ENCODE data around the gene AKAP9. TPM values are rescaled to one million over a fixed set of nuclear protein-coding genes. Genes with fewer than 3 reads are reported as not detected.

AKAP9 gene
- total and polyA plus RNA-seq, 9 of the 15 experiments (the other 6 are each of a cell fraction or from before 2014, with no cell fraction given) = 25.5 to 80.9 (median 46.3) TPM

GRCh38 chr7:91911121-91911520, 29.5 kb upstream of the AKAP9 start:
- ATAC-seq (no peak), FAIRE-seq (no peak), DNase-seq (ENCODE audit: extremely low read depth in 1 of 4, low spot score in 3 of 4) (no peak)
- H4K20me1 ChIP-seq (replicated peaks; ENCODE audit: control insufficient read depth, insufficient read depth, low read length) = no peaks in the 10 kb centered on the region
- no TSS peak for BruUV-seq (replicated peaks)
- no peak overlapping the region for H3K9ac ChIP-seq (ENCODE audit: insufficient read depth in 1 of 2, low read depth in 2 of 2, low read length in 2 of 2)
- POLR2A ChIA-PET = interaction anchor here (1.0 kb wide), 1 partner anchor 18 kb away, joined by 5 read pairs; no protein-coding TSS in a partner anchor
- peaks cover 0 to 14% of the 10 kb centered on the region in 2 experiments; a peak in 4 of 5 replicates for H3K4me1 ChIP-seq (replicated peaks in 1 of 2; ENCODE audit: control insufficient read depth in 2 of 2, insufficient read depth in 2 of 2, low read length in 2 of 2)
- no peaks in the 10 kb centered on the region for H3K36me3 ChIP-seq (ENCODE audit: control insufficient read depth, insufficient read depth, low read length)
- H3K27ac ChIP-seq (ENCODE audit: extremely low read depth, low read depth, low read length) = no peak overlapping the region
- no peaks in the 10 kb centered on the region for H3K27me3 ChIP-seq (ENCODE audit: control insufficient read depth in 2 of 2, insufficient read depth in 2 of 2, low read length in 2 of 2)
- H3K9me3 ChIP-seq (replicated peaks; ENCODE audit: control insufficient read depth, insufficient read depth, low read depth, low read length) = no peaks in the 10 kb centered on the region
- no peak overlapping the region for H3K4me2 ChIP-seq (ENCODE audit: insufficient read depth, low read length)
- H3K9me1 ChIP-seq (ENCODE audit: control insufficient read depth, insufficient read depth, low read length) = no peaks in the 10 kb centered on the region
- TF ChIP-seq ZFP30 (CRISPR knock-in tag; IDR thresholded peaks at IDR 0.05; ENCODE audit: borderline replicate concordance) = no peak
- TF ChIP-seq CTBP1 (IDR thresholded peaks at IDR 0.05; ENCODE audit: borderline replicate concordance) = no peak
- no peak for TF ChIP-seq ELF1 (tag; IDR thresholded peaks at IDR 0.05)
- TF ChIP-seq, protein P1, sequence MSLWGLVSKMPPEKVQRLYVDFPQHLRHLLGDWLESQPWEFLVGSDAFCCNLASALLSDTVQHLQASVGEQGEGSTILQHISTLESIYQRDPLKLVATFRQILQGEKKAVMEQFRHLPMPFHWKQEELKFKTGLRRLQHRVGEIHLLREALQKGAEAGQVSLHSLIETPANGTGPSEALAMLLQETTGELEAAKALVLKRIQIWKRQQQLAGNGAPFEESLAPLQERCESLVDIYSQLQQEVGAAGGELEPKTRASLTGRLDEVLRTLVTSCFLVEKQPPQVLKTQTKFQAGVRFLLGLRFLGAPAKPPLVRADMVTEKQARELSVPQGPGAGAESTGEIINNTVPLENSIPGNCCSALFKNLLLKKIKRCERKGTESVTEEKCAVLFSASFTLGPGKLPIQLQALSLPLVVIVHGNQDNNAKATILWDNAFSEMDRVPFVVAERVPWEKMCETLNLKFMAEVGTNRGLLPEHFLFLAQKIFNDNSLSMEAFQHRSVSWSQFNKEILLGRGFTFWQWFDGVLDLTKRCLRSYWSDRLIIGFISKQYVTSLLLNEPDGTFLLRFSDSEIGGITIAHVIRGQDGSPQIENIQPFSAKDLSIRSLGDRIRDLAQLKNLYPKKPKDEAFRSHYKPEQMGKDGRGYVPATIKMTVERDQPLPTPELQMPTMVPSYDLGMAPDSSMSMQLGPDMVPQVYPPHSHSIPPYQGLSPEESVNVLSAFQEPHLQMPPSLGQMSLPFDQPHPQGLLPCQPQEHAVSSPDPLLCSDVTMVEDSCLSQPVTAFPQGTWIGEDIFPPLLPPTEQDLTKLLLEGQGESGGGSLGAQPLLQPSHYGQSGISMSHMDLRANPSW (CRISPR knock-in tag; IDR thresholded peaks at IDR 0.05) = no peak
- no peak for TF ChIP-seq NR4A1 (CRISPR knock-in tag; IDR thresholded peaks at IDR 0.05)
- no peak for TF ChIP-seq NR4A1 (tag; IDR thresholded peaks at IDR 0.05)
- no peak for TF ChIP-seq U2AF1 (optimal IDR thresholded peaks at IDR 0.05; ENCODE audit: low read depth, low read length)
- no peak for TF ChIP-seq HNRNPH1 (optimal IDR thresholded peaks at IDR 0.05; ENCODE audit: low read depth, low read length)
- no peak for TF ChIP-seq ETS2 (tag; IDR thresholded peaks at IDR 0.05; ENCODE audit: borderline replicate concordance, poor library complexity, severe bottlenecking)
- no peak for TF ChIP-seq CCAR2 (IDR thresholded peaks at IDR 0.05; ENCODE audit: low read depth, low read length)
- in situ Hi-C loops (cut with MboI) = no loop called here
- WGBS (ENCODE audit: insufficient coverage, low coverage, missing lambda C conversion rate) = 34% methylated on average over 4 of the region's 4 CpGs
- no peak overlapping the region for H3K4me3 ChIP-seq
- CTCF ChIA-PET (ENCODE audit: low intra/inter-chr PET ratio) = no interaction called here
- H2AFZ ChIP-seq (ENCODE audit: low read depth, low read length) = no peak overlapping the region
- H3K79me2 ChIP-seq (ENCODE audit: control insufficient read depth, insufficient read depth, low read length) = no peaks in the 10 kb centered on the region
- intact Hi-C loops (cut with micrococcal nuclease) = no loop called here
